Cerebellar nuclear complex (tissue), 1 donor: Measurements from ENCODE around the gene CNR2.
"Not testable (repeated sequence)": the region's sequence is repeated elsewhere in the genome, so short reads cannot be mapped to it uniquely, and the experiment has no call there.

Source experiments
- DNase-seq, 2 experiments: peaks; one replicate each; lab custom pipeline; 2025; lab: John Stamatoyannopoulos, UW

Gene CNR2

GRCh38 chr1:23916209-23917131, 3.3 kb upstream of the CNR2 start:
- no peak for DNase-seq

GRCh38 chr1:23915466-23915865, 2.3 kb upstream of the CNR2 start:
- no peak for DNase-seq

- no peak for DNase-seq
These were observed 1.8 kb upstream of the CNR2 start for GRCh38 chr1:23914921-23915320.

DNA sequence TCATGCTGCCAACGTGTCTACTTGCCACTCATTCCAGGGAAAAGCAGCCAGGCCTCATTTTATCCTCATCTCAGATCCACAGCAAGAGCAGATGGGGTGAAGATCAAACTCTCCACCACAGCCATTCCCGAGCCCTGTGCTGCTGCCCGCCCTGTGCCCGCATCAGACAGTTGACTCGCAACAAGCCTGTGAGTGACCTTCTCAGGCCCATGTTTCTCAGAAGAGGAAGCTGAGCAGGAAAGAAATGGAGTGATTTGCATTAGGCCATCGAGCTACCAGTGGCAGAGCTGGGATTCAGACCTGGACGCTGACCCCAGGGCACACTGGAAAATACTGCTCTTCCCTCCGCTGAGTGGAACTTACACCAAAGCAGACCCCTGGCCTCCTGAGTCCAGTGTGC, 1.2 kb downstream of the CNR2 start:
- no peak for DNase-seq

DNA sequence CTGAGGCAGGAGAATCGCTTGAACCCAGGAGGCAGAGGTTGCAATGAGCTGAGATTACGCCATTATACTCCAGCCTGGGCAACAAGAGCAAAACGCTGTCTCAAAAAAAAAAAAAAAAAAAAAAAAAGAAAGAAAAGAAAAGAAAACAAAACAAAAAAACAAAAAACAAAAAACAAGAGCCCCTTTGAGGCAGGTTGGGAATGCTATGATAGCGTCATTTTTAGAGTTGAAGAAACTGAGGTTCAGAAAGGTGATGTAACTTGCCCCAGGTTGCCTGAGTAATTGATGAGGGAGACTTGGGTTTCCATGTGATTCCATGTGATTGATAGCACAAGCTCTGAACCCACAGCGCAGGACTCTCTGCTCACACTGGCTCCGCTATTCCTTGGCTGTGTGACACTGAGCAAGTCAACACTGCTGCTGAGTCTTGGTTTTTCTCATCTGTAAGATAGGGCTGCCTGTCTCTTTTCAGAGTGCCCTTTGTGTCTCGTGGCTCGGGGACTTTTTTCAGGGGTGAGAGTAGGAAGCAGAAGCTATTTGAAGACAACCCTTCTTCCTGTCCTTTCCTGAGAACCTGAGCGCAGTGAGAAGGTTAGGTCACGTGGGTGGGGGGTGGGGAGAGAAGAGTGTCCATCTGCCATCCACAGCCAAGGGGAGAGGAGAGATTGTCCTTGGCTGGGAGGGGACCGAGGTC, 2.5 kb downstream of the CNR2 start:
- no peak for DNase-seq

GRCh38 chr1:23910144-23910543, 3.0 kb downstream of the CNR2 start:
- DNase-seq, result no peak

GRCh38 chr1:23909412-23909811, 3.8 kb downstream of the CNR2 start:
- no peak for DNase-seq

- no peak for DNase-seq
These were observed 4.5 kb downstream of the CNR2 start for GRCh38 chr1:23908453-23909341.

DNA sequence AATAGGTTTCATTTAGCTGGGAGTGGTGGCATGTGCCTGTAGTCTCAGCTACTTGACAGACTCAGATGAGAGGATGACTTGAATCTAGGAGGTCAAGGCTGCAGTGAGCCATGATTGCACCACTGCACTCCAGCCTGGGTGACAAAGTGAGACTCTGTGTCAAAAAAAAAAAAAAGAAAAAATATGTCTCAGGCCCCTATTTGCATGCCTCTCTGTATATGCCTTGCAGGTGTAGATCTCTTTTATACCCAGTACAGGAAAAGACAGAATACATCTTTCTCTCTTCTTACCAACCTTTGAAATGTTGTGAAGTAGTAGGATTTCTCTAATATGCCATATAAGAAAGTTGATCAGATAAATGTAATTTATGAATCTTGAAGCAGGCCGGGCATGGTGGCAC, 6.4 kb downstream of the CNR2 start:
- no peak for DNase-seq

- DNase-seq, result no peak
These were observed 7.6 kb downstream of the CNR2 start for GRCh38 chr1:23905461-23906025.

DNA sequence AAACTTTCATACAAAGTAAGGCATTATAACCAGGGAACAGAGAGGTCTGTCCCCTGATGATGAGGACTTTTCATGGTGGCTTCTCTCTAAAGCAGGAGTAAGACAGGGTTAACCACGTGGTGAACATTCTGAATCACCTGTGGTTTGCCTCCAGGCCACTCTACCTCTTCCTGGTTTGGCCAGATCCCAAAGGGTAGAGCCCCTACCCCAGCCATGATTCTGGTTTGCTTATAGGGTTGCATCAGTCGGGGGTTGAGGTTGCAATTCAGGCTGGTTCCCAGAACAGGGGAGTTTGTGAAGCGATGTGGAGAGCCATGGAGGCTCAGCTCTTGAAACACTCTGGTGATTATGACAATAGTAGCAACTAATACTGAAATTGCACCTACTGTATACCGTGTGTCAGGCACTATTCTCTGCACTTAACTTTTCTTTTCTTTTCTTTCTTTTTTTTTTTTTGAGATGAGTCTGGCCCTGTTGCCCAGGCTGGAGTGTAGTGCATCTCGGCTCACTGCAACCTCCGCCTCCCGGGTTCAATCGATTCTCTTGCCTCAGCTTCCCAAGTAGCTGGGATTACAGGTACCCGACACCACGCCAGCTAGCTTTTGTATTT, 8.3 kb downstream of the CNR2 start:
- DNase-seq, result no peak

DNA sequence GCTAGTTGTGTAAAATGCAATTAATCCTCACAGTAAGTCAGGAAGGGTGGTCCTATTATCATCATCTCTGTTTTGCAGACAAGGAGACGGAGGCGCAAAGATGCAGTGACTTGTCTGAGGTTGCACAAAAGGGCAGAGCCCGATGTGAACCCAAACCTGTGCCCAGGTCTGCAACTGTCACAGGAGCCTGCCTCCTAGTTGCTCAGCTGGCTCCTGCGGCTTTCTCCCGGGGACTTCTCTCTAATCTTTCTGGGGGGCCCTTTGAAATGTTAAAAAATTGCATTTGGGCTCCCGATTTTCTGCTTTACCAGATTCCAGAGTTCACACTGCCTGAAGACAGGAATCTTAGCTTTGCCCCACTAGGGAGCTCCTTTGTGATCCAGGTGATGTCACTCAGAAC, 9.4 kb downstream of the CNR2 start:
- DNase-seq, result no peak

- DNase-seq, result no peak
These were observed 10.6 kb downstream of the CNR2 start for GRCh38 chr1:23902321-23903278.

DNA sequence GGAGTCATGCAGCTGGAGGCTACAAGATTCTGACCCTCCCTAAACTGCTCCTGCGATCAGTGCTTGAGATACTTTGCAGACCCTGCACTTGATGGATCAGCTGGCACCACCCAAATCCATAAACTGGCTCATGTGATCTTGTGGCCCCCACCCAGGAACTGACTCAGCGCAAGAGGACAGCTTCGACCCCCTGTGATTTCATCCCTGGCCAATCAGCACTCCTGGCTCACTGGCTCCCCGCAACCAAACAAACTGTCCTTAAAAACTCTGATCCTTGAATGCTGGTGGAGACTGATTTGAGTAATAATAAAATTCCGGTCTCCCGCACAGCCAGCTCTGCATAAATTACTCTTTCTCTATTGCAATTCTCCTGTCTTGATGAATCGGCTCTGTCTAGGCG, 13.1 kb downstream of the CNR2 start:
- not testable (repeated sequence) for DNase-seq

DNA sequence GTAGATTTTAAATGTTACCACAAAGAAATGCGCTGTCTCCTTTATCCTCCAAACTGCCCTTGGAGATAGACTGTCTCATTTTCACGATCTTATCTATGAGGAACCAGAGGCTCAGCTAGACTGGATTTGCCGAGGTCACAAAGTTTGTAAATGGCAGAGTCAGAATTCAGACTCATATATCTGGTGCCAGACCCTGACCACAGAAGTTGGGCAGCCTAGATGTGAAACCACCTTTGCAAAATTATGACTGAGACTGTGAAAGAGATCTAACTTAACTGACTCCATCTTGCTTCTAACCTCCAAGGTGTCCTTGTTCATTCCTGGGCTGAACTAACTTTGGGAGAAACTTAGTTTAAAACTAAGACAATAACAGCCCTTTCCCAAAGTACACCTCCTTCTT, 14.1 kb downstream of the CNR2 start:
- no peak for DNase-seq

DNA sequence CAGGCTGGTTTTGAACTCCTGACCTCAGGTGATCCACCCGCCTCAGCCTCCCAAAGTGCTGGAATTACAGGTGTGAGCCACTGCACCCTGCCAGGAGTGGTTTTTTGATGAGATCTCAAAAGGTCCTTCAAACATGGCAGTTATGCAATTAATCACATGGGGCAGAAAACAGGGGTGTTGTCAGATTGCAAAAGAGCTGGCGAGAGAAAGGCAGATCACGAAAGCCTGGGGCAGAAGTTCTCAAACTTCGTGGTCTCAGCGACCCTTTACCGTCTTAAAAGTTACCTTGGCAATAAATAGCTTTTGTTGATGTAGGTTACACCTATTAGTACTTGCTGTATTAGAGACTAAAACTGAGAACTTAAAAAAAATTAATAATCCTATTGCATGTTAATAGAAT, 16.1 kb downstream of the CNR2 start:
- DNase-seq, result no peak

DNA sequence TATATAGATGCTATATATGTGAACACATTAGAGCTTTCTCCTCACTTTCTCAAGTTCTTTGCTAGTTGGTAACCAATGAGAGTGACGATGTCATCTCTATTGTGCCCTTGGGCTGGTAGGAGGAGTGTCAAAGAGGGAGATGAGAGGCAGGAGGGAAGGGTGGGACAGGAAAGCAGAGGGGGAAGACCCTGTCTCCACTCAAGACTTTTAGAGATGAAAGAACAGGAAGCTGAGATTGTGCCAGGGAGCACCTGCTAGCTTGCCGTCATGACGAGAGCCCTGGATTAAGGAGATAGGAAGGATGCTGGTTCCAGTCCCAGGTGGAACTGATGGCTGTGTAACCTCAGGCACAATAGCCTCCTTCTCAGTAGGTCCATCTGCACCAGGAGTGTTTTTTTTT, 16.7 kb downstream of the CNR2 start:
- no peak for DNase-seq

DNA sequence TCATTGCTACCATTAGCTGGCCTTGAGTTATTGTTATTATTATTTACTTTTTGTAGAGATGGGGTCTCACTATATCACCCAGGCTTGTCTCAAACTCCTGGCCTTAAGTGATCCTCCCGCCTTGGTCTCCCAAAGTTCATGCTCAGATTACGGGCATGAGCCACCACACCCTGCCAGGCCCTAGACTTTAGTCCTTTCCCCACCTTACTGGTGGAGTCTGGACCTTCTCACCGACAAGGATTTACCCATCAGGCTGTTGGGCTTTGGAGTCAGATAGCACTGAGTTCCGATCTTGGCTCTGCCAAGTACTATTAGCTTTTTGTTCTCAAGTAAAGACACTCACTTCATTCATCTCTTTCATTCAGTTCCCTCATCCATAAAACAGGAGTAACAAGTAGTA, 17.2 kb downstream of the CNR2 start:
- DNase-seq, result no peak

DNA sequence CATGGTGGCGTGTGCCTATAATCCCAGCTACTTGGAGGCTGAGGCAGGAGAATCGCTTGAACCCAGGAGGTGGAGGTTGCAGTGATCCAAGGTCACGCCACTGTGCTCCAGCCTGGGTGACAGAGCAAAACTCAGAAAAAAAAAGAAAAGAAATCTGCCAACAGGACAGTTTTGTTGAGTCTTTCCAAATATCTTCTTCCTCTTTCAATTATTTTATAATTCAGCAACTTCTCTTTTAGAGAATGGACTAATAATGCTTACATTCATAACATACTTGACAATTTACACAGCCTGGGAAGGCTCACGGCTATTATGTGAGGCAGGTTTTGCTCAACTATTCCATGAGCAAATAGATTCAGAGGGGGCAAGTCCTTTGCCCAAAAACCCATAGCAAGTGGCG, 18.1 kb downstream of the CNR2 start:
- DNase-seq, result no peak

GRCh38 chr1:23889074-23889473, 24.1 kb downstream of the CNR2 start:
- no peak for DNase-seq
